WTC11 (cell line): Measurements from ENCODE around the gene ATP1A4. TPM values are rescaled to one million over a fixed set of nuclear protein-coding genes. Genes with fewer than 3 reads are reported as not detected.
A peak's percentile ranks its signal among the peaks of the same experiment; 100 is the strongest.

ENCODE experiments used
- ATAC-seq: fragments of 200-7000 bp; cut with Tn5 transposase; 2 replicates; pipeline ENCODE4 v1.10.0; 2021; ENCODE audit warnings: mild to moderate bottlenecking, moderate library complexity
- CTCF ChIA-PET: fragments of 300-600 bp; sonication (Branson Sonifier 250); formaldehyde crosslinking; loops from one replicate; lab custom pipeline; 2021; ENCODE audit warnings: antibody characterized with exemption; lab: Charles Lee
- POLR2A ChIA-PET: fragments of 350-600 bp; sonication (Branson Sonifier 250); formaldehyde crosslinking; loops from one replicate; lab custom pipeline; 2021; ENCODE audit warnings: antibody characterized with exemption; lab: Charles Lee
- DNase-seq: peaks from one replicate; pipeline ENCODE4 v3.0.0; 2021; ENCODE audit warnings: low spot score
- H3K27ac Mint-ChIP-seq: 2 replicates; pipeline ENCODE4 v1.8.0; 2021; ENCODE audit warnings: mixed read lengths
- H3K27me3 Mint-ChIP-seq: 2 replicates; pipeline ENCODE4 v1.8.0; 2021; ENCODE audit warnings: low read depth, mild to moderate bottlenecking, moderate library complexity, mixed read lengths
- H3K36me3 Mint-ChIP-seq: 2 replicates; pipeline ENCODE4 v1.8.0; 2021; ENCODE audit warnings: mixed read lengths
- H3K4me1 Mint-ChIP-seq: 2 replicates; pipeline ENCODE4 v1.8.0; 2022; ENCODE audit warnings: mixed read lengths
- H3K4me3 Mint-ChIP-seq: 2 replicates; pipeline ENCODE4 v1.8.0; 2021; ENCODE audit warnings: mild to moderate bottlenecking, moderate library complexity, mixed read lengths
- H3K9me3 Mint-ChIP-seq: 2 replicates; pipeline ENCODE4 v1.8.0; 2021; ENCODE audit warnings: mixed read lengths
- ATF1 ChIP-seq: sonication (generic); formaldehyde crosslinking; IDR thresholded peaks from 2 replicates; pipeline ENCODE4 v1.8.1; 2023; ENCODE audit warnings: mild to moderate bottlenecking, moderate library complexity, missing genetic modification reagents
- ETV6 ChIP-seq: sonication (generic); formaldehyde crosslinking; IDR thresholded peaks from 2 replicates; pipeline ENCODE4 v1.8.1; 2022; ENCODE audit warnings: mild to moderate bottlenecking, missing genetic modification reagents
- GABPB1 ChIP-seq: sonication (generic); formaldehyde crosslinking; IDR thresholded peaks from 2 replicates; pipeline ENCODE4 v1.8.1; 2023; ENCODE audit warnings: mild to moderate bottlenecking, missing genetic modification reagents
- HMGA2 ChIP-seq: fragments of 250-450 bp; sonication (Bioruptor Pico); IDR thresholded peaks from 2 replicates; pipeline ENCODE4 v1.4.0; 2021; ENCODE audit warnings: mild to moderate bottlenecking, moderate library complexity
- MYBL2 ChIP-seq: sonication (generic); formaldehyde crosslinking; IDR thresholded peaks from 2 replicates; pipeline ENCODE4 v1.8.1; 2023; ENCODE audit warnings: mild to moderate bottlenecking, moderate library complexity, missing genetic modification reagents
- SMAD3 ChIP-seq: sonication (generic); formaldehyde crosslinking; IDR thresholded peaks from 2 replicates; pipeline ENCODE4 v1.8.0; 2022; ENCODE audit warnings: missing genetic modification reagents, mild to moderate bottlenecking, borderline replicate concordance
- SP1 ChIP-seq: sonication (generic); formaldehyde crosslinking; conservative IDR thresholded peaks from 2 replicates; pipeline ENCODE4 v1.8.1; 2022; ENCODE audit warnings: missing genetic modification reagents
- TEAD1 ChIP-seq: sonication (generic); formaldehyde crosslinking; IDR thresholded peaks from 2 replicates; pipeline ENCODE4 v1.8.0; 2022; ENCODE audit warnings: mild to moderate bottlenecking, missing genetic modification reagents
- ZNF232 ChIP-seq: sonication (generic); formaldehyde crosslinking; IDR thresholded peaks from 2 replicates; pipeline ENCODE4 v1.8.0; 2022; ENCODE audit warnings: mild to moderate bottlenecking, missing genetic modification reagents
- ZNF416 ChIP-seq: fragments of 250-450 bp; sonication (Bioruptor Pico); IDR thresholded peaks from 2 replicates; pipeline ENCODE4 v1.9.0; 2021; ENCODE audit warnings: mild to moderate bottlenecking, inconsistent platforms
- ZSCAN18 ChIP-seq: fragments of 250-450 bp; sonication (Bioruptor Pico); IDR thresholded peaks from 2 replicates; pipeline ENCODE4 v2.1.2; 2022; ENCODE audit warnings: mild to moderate bottlenecking, moderate library complexity
- total RNA-seq: library from RNA; stranded (reverse); gene quantifications from 3 replicates; pipeline ENCODE4 v1.2.3, GENCODE V29; 2021
- TF ChIP-seq, protein P1 (sequence below): sonication (generic); formaldehyde crosslinking; IDR thresholded peaks from 2 replicates; pipeline ENCODE4 v1.8.1; 2022; ENCODE audit warnings: mild to moderate bottlenecking, moderate library complexity, missing genetic modification reagents
- TF ChIP-seq, protein P2 (sequence below): sonication (generic); formaldehyde crosslinking; IDR thresholded peaks from 2 replicates; pipeline ENCODE4 v1.8.0; 2023; ENCODE audit warnings: missing genetic modification reagents, mild to moderate bottlenecking, borderline replicate concordance

Gene ATP1A4
- total RNA-seq, 1 experiment from 2014 or later: 0.37 TPM

DNA sequence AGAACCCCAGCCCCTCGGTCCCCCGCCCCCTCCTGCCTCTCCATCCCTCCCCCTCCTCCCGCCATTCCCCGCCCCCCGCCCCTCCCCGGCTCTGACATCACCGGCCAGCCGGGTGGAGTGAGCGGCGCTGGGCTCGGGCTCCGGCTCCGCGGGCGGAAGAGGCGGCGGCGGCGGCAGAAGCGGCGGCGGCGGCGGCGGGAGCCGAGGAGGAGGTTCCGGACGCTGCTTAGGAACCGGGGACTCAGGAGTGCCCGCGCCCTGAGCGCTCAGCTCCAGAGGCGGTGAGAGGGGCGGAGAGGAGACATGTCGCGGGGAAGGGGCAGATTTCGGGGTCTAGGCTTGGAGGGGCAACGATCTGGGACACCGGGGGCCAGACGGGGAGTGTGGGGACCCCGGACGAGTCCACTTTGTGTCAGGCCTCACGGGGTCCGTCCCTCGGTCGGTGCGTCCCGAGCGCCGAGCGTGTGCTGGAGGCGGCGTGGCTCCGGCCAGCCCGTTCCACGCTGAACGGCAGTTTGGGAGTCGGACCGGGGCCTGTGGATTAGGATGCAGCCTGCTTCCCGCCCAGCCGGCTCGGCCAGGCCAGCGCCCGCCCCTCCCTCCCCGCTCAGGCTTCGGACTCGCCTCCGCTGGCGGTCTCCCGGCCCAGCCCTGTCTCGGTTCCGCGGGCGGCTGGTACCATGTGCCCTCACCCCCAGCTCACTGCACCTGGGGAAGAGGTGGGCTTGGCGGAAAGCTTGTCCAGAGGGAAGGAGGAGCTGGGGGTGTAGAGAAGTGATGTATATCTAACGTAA is 54.0 kb downstream of the ATP1A4 start, which contains the start of gene PEA15:
Gene PEA15, plus strand, starts transcription at position 143 of the 794 bp plus-strand sequence. CDS start 6,161 bp downstream, outside the sequence.
- ChIA-PET POLR2A (interaction anchor here (1.0 to 1.3 kb wide), 3 partner anchors 12 to 34 kb away, joined by 3 read pairs; no protein-coding TSS in a partner anchor), CTCF (interaction anchor here (0.6 to 8.9 kb wide), 6 partner anchors 12 to 47 kb away, joined by 4 to 85 read pairs (median 6); partner anchors contain the start of gene CASQ1)
- TF ChIP-seq ZNF416 (CRISPR knock-in tag) (0 out of 2 replicates have a peak, but pooled peaks have one; percentile 27), ZSCAN18 (CRISPR knock-in tag) (no peak), ETV6 (CRISPR knock-in tag) (peak; percentile 41; the same call in 1 of the 2 replicates), GABPB1 (CRISPR knock-in tag) (0 out of 2 replicates have a peak, but pooled peaks have one; percentile 16), ZNF232 (CRISPR knock-in tag) (0 out of 2 replicates have a peak, but pooled peaks have one; percentile 20), ATF1 (CRISPR knock-in tag) (no peak), SMAD3 (CRISPR knock-in tag) (peak; percentile 19; the same call in 1 of the 2 replicates), SP1 (CRISPR knock-in tag) (peak; percentile 75), MYBL2 (no peak), TEAD1 (0 out of 2 replicates have a peak, but pooled peaks have one; percentile 17)
- TF ChIP-seq, protein P1, sequence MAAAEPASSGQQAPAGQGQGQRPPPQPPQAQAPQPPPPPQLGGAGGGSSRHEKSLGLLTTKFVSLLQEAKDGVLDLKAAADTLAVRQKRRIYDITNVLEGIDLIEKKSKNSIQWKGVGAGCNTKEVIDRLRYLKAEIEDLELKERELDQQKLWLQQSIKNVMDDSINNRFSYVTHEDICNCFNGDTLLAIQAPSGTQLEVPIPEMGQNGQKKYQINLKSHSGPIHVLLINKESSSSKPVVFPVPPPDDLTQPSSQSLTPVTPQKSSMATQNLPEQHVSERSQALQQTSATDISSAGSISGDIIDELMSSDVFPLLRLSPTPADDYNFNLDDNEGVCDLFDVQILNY (CRISPR knock-in tag): 0 out of 2 replicates have a peak, but pooled peaks have one; percentile 42
- TF ChIP-seq, protein P2, sequence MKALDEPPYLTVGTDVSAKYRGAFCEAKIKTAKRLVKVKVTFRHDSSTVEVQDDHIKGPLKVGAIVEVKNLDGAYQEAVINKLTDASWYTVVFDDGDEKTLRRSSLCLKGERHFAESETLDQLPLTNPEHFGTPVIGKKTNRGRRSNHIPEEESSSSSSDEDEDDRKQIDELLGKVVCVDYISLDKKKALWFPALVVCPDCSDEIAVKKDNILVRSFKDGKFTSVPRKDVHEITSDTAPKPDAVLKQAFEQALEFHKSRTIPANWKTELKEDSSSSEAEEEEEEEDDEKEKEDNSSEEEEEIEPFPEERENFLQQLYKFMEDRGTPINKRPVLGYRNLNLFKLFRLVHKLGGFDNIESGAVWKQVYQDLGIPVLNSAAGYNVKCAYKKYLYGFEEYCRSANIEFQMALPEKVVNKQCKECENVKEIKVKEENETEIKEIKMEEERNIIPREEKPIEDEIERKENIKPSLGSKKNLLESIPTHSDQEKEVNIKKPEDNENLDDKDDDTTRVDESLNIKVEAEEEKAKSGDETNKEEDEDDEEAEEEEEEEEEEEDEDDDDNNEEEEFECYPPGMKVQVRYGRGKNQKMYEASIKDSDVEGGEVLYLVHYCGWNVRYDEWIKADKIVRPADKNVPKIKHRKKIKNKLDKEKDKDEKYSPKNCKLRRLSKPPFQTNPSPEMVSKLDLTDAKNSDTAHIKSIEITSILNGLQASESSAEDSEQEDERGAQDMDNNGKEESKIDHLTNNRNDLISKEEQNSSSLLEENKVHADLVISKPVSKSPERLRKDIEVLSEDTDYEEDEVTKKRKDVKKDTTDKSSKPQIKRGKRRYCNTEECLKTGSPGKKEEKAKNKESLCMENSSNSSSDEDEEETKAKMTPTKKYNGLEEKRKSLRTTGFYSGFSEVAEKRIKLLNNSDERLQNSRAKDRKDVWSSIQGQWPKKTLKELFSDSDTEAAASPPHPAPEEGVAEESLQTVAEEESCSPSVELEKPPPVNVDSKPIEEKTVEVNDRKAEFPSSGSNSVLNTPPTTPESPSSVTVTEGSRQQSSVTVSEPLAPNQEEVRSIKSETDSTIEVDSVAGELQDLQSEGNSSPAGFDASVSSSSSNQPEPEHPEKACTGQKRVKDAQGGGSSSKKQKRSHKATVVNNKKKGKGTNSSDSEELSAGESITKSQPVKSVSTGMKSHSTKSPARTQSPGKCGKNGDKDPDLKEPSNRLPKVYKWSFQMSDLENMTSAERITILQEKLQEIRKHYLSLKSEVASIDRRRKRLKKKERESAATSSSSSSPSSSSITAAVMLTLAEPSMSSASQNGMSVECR (CRISPR knock-in tag): no peak
- peak; percentile 56 for ATAC-seq
- Mint-ChIP-seq H3K4me3 (peak within 1 kb of the TSS; percentile 77), H3K27ac (no peak within 1 kb of the TSS), H3K36me3 (peaks cover 10% of the 10 kb centered on the region), H3K27me3 (no peaks in the 10 kb centered on the region; the same call in 1 of the 2 replicates), H3K4me1 (peaks cover 55% of the 10 kb centered on the region), H3K9me3 (no peaks in the 10 kb centered on the region)
- peak; percentile 81 for DNase-seq

DNA sequence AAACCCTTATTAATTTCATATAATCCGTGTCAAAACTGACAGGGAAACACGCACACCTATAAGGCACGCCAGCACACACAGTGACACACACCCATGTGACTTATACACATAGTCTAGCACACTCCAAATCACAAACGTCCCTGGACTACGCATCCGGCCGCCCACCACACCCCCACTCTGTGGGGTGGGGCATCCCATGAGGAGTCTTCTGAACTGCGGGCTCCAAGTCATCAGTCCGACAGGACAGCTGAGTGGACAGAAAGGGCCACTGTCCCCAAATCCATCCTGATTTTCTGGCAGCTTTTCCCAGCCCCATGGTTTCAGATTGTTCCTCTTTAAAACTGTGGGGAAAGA is 54.6 kb downstream of the ATP1A4 start:
- Mint-ChIP-seq H3K27me3 (no peaks in the 10 kb centered on the region; the same call in 1 of the 2 replicates), H3K4me3 (peak overlapping the region; percentile 77), H3K4me1 (peaks cover 59% of the 10 kb centered on the region), H3K27ac (no peak overlapping the region), H3K36me3 (peaks cover 11% of the 10 kb centered on the region), H3K9me3 (no peaks in the 10 kb centered on the region)
- DNase-seq (no peak), ATAC-seq (no peak)
- TF ChIP-seq HMGA2: no peak
- 0 out of 2 replicates have a peak, but pooled peaks have one; percentile 14 for TF ChIP-seq SP1 (CRISPR knock-in tag)
- CTCF ChIA-PET: interaction anchor here (0.6 to 8.9 kb wide), 4 partner anchors 13 to 46 kb away, joined by 4 to 85 read pairs (median 6); no protein-coding TSS in a partner anchor
- POLR2A ChIA-PET: interaction anchor here (1.0 to 1.3 kb wide), 2 partner anchors 13 to 33 kb away, joined by 3 read pairs; no protein-coding TSS in a partner anchor
